ENCODE measurements around the gene BMPER. TPM values are rescaled to one million over a fixed set of nuclear protein-coding genes. Genes with fewer than 3 reads are reported as not detected.

Gene BMPER
- polyA plus RNA-seq, 1 of the 3 experiments (the other 2 are of a cell fraction), result 20.0 TPM

GRCh38 chr7:34078864-34079263, 173.5 kb downstream of the BMPER start:
- WGBS (ENCODE audit: low lambda C conversion rate), result 86% methylated on average over 24 of the region's 30 CpGs
- Histone ChIP-seq H3F3A (replicated peaks; ENCODE audit: insufficient read depth) (peaks cover 28% of the 10 kb centered on the region), H4K20me1 (ENCODE audit: insufficient read depth) (no peaks in the 10 kb centered on the region), H3K4me1 (ENCODE audit: control insufficient read depth in 1 of 2, insufficient read depth in 2 of 2, low read depth in 1 of 2, low read length in 1 of 2) (peaks cover 0 to 36% of the 10 kb centered on the region in 2 experiments; a peak in 2 of 4 replicates), H3K9me3 (no peaks in the 10 kb centered on the region), H3K9me2 (no peaks in the 10 kb centered on the region), H3K27me3 (ENCODE audit: insufficient read depth) (no peaks in the 10 kb centered on the region), H3K4me2 (no peak overlapping the region), H3K4me3 (ENCODE audit: low read depth in 2 of 2, low read length in 1 of 2) (no peak overlapping the region), H2AFZ (ENCODE audit: low read depth) (no peak overlapping the region), H3K9ac (no peak overlapping the region), H3K27ac (ENCODE audit: low read depth in 2 of 2, low read length in 1 of 2) (no peak overlapping the region), H3K36me3 (replicated peaks in 1 of 2; ENCODE audit: control insufficient read depth in 1 of 2, insufficient read depth in 2 of 2, low read length in 1 of 2) (no peaks in the 10 kb centered on the region), H3K79me2 (ENCODE audit: insufficient read depth) (no peaks in the 10 kb centered on the region)
- ChIA-PET CTCF (no interaction called here), POLR2A (no interaction called here)
- TF ChIP-seq, protein P1, sequence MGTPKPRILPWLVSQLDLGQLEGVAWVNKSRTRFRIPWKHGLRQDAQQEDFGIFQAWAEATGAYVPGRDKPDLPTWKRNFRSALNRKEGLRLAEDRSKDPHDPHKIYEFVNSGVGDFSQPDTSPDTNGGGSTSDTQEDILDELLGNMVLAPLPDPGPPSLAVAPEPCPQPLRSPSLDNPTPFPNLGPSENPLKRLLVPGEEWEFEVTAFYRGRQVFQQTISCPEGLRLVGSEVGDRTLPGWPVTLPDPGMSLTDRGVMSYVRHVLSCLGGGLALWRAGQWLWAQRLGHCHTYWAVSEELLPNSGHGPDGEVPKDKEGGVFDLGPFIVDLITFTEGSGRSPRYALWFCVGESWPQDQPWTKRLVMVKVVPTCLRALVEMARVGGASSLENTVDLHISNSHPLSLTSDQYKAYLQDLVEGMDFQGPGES (IDR thresholded peaks at IDR 0.05; ENCODE audit: low read depth, low read length), result no peak
- no peak for TF ChIP-seq EZH2phosphoT487 (IDR thresholded peaks at IDR 0.05; ENCODE audit: borderline replicate concordance, low read depth)
- no peak for TF ChIP-seq JUND (IDR thresholded peaks at IDR 0.05)
- TF ChIP-seq CHD2 (IDR thresholded peaks at IDR 0.05; ENCODE audit: low read length, partially characterized antibody), result no peak
- TF ChIP-seq TEAD4 (IDR thresholded peaks at IDR 0.05; ENCODE audit: borderline replicate concordance, insufficient read depth), result no peak
- TF ChIP-seq, protein P2, sequence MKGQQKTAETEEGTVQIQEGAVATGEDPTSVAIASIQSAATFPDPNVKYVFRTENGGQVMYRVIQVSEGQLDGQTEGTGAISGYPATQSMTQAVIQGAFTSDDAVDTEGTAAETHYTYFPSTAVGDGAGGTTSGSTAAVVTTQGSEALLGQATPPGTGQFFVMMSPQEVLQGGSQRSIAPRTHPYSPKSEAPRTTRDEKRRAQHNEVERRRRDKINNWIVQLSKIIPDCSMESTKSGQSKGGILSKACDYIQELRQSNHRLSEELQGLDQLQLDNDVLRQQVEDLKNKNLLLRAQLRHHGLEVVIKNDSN (IDR thresholded peaks at IDR 0.05; ENCODE audit: borderline replicate concordance, low read depth), result no peak
- TF ChIP-seq YY1 (IDR thresholded peaks at IDR 0.05; ENCODE audit: low read depth), result no peak
- TF ChIP-seq, protein P3, sequence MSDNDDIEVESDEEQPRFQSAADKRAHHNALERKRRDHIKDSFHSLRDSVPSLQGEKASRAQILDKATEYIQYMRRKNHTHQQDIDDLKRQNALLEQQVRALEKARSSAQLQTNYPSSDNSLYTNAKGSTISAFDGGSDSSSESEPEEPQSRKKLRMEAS (IDR thresholded peaks at IDR 0.05; ENCODE audit: low read depth), result no peak
- TF ChIP-seq NRF1 (IDR thresholded peaks at IDR 0.05; ENCODE audit: low read depth, low read length), result no peak
- TF ChIP-seq FOSL2 (IDR thresholded peaks at IDR 0.05; ENCODE audit: borderline replicate concordance, low read depth), result no peak
- no peak for TF ChIP-seq EP300 (IDR thresholded peaks at IDR 0.05; ENCODE audit: borderline replicate concordance in 1 of 2, low read depth in 1 of 2, low read length in 1 of 2)
- no peak for TF ChIP-seq CTCF (IDR thresholded peaks at IDR 0.05)
- no peak for TF ChIP-seq RAD21 (IDR thresholded peaks at IDR 0.05; ENCODE audit: low read length)
- no peak for TF ChIP-seq TAF1 (IDR thresholded peaks at IDR 0.05; ENCODE audit: borderline replicate concordance, low read depth, low read length)
- no peak for DNase-seq
